GM12875 (cell line): ENCODE measurements around the gene MT1H.
"Not testable (repeated sequence)": the region's sequence is repeated elsewhere in the genome, so short reads cannot be mapped to it uniquely, and the experiment has no call there.

Experiments used
- H3K4me3 ChIP-seq: one replicate; pipeline ENCODE4 v1.5.1; 2011; ENCODE audit warnings: low read depth, low read length, control low read depth
- CTCF ChIP-seq: IDR thresholded peaks from 2 replicates; pipeline ENCODE4 v1.5.1; 2011; ENCODE audit warnings: low read depth, mild to moderate bottlenecking, control low read depth, inconsistent platforms, low read length, moderate library complexity, borderline replicate concordance; ENCODE audit not compliant: insufficient read depth

Gene MT1H

GRCh38 chr16:56657555-56658326 lies 11.9 kb upstream of the MT1H start, which contains the start of gene MT1F:
Gene MT1F, plus strand, starts transcription at chr16:56657959. Its CDS starts 100 bp downstream, at chr16:56658059.
- no peak within 1 kb of the TSS for H3K4me3 ChIP-seq
- TF ChIP-seq CTCF = no peak

GRCh38 chr16:56658327-56658875 lies 11.2 kb upstream of the MT1H start:
- no peak for TF ChIP-seq CTCF
- no peak overlapping the region for H3K4me3 ChIP-seq

GRCh38 chr16:56662357-56663354 lies 7.0 kb upstream of the MT1H start:
- no peak overlapping the region for H3K4me3 ChIP-seq
- no peak for TF ChIP-seq CTCF

- H3K4me3 ChIP-seq = no peak overlapping the region
- TF ChIP-seq CTCF = no peak
Measured at GRCh38 chr16:56664506-56664905, 5.1 kb upstream of the MT1H start.

- not testable (repeated sequence) for H3K4me3 ChIP-seq
Measured at GRCh38 chr16:56665286-56666261, 4.0 kb upstream of the MT1H start.

- no peak for TF ChIP-seq CTCF
- H3K4me3 ChIP-seq = no peak within 1 kb of the TSS
Measured at GRCh38 chr16:56667581-56668571, 1.7 kb upstream of the MT1H start, which contains the start of gene MT1G. Gene MT1G, minus strand, starts transcription at chr16:56668065. Its CDS starts 72 bp downstream, at chr16:56667993.
